8988T (cell line): ENCODE data around the gene NPTX1.

Experiments used
- DNase-seq: peaks from one replicate; pipeline ENCODE4 v3.0.0; 2011

Gene NPTX1

DNA sequence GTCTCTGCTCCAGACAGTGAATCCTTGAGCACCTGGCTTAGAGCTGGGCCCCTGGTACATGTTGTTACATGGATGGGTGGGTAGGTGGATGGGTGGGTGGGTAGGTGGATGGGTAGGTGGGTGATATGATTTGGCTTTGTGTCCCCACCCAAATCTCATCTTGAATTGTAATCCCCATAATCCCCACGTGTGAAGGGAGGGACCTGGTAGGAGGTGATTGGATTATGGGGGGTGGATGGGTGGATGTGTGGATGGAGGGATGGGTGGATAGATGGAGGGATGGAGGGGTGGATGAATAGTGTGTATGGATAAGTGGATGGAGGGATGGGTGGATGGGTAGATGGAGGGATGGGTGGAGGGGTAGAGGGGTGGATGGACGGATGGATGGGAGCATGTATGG, 26.6 kb upstream of the NPTX1 start:
- DNase-seq: no peak

DNA sequence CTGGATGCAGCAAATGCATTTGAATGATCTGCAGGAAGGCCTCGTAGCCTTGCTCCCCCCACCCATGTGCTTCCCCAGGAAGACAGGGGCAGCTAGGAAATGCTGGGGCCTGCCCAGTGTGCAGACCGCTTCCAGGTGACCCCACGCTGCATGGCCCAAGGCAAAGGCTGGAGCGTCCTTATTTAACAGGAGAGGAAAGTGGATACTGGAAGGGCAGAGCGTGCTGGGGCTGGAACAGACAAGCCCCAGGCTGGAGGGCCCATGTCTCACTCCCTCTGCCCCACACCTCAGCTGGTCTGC, 26.1 kb upstream of the NPTX1 start:
- no peak for DNase-seq

DNA sequence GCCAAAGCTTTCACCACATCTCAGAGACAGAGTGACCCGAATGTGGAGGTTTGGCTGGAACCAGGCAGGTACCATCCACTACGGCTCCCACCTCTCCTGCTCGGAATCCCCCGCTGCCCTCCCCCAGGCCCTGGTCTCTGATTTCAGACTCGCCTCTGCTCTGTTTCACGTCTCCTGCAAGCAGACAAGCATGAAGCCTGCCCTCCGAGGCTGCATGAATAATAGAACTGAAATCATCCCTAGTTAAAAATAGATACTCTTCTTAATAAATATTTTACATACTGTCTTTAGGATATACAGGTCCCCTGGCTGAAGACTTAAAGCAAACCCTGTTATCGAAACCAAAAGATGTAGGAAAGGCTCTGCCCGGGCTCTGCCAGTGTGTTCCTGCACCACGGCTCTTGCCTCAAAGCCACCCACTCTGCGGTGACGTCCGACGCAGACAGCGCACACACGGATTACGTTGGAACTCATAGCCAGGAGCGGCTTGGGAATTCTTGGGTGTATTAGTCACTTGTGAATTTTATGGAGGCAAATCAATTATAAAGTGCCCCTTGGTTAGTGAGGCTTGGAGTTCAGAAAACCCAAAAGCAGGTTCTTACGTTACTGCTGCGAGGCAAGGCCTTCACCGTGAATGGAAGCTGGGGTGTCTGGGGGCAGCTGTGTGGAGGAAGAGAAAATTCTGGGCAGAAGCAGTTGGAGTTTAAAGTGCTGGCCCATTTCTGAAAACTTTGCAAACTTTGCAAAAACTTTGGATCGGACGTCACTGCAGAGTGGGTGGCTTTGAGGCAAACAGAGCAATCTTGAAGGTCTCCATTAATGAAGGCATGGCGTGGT, 25.6 kb upstream of the NPTX1 start:
- no peak for DNase-seq

DNA sequence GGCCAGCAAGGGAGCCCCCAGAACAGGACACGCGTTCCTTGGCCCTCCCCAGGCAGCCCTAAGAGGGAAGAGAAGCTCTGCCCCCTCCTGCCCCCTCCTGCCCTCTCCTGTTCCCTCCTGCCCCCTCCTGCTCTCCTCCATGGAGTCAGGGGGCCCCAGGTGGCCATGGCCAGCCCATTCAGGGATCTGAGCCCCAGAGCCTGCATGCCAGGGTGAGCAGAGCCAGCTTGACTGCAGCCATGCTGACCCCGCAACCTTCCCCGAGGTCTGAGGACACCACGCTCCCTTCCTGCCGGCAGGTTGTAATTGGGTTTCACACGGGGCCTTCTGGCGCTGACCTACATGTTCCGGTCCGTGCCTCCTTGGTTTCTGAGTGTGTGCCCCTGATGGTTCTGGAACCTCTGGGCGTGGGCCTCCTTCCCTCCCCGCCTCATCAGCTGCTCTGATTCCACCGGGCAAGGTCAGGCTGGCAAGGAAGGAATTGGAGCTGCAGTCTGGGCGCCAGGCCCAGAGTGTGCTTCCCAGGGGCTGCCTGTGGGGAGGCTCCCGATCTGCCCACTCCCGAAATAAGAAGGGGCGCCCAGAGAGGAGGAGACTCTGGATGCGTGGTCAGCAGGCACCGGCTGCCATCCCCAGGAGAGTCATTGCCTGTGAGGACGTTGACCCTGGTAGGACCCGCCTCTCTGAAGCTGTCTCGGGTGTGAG, 23.7 kb upstream of the NPTX1 start:
- DNase-seq: no peak

DNA sequence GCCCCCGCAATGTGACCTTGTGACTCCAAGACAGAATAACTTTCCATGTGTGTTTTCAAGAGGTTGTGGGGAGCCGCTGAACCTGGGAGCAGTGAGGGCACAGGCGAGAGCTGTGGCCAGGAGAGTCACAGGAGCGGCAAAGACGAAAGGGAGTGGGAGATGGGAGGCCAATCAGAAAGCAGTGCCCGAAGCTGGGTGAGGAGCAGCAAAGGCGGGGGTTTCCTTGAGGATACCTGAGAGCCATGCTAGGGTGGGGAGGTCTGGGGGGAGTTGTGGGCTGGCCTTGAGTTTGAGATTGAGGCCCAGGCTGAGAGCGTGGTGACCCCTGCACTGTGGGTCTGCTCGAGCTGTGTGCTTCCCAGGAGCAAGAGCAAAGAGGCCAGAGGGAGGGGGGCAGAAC, 23.2 kb upstream of the NPTX1 start:
- DNase-seq: no peak

DNA sequence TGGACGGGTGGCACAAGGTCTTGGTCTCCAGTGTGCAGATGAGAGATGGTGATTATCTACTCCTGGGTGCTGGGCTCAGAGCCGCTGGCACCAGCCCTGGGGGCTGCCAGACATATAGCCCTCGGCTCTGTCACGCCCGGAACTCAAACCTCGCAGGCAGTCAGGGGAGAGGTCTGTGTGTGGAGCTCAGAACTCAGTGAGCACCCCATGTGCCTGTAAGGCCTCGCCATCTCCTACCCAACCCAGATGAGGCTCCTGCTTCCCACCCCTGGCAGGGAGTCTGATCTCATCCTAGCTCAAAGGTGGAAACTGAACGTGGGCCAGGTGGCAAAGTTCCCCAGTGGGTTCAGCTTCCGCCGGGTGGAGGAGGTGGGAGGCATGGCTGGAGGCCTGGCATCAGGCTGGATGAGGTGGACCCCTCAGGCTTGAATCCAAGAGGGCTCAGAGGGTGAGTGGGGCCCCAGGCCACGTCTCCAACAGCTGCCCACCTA, 22.6 kb upstream of the NPTX1 start:
- DNase-seq: no peak

DNA sequence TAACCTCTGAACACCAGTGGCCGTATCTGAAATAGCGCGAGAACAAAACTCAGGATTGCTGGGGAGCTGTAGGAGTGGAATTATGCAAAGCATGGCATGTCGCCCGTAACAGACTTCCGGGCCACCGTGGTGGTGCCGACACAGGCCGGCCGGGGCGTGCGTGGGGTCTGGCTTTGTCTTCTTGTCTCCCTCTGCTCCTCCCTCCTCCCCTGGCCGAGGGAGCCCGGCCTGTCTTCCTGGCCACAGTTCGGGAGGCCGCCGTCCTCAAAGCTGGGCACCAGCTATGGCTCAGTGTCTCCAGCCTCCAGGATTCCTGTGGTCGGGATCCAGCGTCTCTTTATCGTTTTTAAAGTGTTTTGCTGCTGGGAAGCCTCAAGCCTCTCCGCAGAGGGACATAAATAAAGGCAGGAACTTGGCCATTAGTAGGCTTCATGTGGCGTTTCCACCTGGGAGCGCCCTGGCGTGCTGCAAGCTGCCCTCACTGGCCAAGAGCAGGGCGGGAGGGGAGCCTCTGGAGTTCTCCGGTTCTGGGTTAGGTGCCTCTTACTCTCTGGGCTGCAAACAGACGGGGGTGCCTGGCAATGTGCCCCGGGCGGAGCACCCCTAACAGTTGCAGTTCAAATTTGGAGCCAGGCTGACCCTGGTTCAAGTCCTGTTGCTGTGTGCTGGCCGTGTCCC, 22.0 kb upstream of the NPTX1 start:
- DNase-seq: no peak

DNA sequence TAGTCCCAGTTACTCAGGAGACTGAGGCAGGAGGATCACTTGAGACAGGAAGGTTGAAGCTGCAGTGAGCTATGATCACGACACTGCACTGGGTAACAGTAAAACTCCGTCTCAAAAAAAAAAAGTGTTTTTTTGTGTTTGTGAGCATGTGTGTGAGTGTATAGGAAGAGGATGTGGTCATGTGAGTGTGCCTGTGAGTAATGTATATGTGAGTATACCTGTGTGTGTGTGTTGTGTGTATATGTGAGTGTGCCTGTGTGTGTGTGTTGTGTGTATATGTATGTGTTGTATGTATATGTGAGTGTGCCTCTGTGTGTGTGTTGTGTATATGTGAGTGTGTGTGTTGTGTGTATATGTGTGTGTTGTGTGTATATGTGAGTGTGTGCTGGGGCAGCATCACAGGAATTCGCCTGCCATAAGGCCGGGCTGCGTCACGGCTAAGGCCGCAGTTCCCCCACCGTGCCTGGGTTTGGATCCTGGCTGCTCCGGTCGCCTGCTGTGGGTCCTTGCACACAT, 21.4 kb upstream of the NPTX1 start:
- DNase-seq: no peak

DNA sequence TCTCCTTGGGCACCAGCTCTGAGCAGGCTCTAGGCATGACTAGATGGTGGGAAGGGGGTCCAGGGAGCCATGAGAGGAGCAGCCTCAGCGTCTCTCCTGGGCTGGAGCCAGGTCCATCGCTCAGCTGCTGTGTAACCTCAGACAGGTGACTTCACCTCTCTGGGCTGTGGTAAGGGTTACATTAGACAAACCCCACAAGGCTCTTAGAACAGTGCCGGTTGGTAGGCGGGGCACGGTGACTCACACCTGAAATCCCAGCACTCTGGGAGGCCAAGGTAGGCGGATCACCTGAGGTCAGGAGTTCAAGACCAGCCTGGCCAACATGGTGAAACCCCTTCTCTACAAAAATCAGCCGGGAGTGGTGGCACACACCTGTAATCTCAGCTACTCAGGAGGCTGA, 18.1 kb upstream of the NPTX1 start:
- no peak for DNase-seq

DNA sequence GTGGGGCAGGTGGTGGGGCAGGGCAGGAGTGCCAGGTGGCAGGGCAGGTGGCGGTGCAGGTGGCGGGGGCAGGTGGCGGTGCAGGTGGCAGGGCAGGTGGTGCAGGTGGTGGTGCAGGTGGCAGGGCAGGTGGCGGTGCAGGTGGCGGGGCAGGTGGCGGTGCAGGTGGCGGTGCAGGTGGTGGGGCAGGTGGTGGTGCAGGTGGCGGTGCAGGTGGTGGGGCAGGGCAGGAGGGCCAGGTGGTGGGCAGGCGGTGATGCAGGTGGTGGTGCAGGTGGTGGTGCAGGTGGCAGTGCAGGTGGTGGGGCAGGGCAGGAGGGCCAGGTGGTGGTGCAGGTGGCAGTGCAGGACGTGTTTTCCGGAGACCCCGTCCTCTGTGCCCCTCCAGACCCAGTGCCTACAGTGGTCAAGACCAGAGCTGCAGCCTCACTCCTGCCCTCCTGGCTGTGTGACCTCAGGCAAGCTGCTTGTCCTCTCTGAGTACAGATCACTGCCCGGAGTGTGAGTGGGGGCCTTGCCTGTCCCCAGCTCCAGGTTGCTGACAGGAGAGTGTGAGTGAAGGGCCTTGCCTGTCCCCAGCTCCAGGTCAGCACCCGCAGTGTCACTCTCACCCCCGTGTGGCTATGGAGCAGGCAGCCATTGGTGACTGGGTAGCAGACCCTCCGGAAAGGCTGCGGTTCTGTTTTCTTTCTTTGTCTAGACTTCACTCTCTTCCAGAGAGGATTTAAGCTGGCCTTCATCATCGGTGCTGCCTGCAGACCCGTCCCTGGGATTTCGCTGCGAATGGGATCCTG, 16.1 kb upstream of the NPTX1 start:
- no peak for DNase-seq

DNA sequence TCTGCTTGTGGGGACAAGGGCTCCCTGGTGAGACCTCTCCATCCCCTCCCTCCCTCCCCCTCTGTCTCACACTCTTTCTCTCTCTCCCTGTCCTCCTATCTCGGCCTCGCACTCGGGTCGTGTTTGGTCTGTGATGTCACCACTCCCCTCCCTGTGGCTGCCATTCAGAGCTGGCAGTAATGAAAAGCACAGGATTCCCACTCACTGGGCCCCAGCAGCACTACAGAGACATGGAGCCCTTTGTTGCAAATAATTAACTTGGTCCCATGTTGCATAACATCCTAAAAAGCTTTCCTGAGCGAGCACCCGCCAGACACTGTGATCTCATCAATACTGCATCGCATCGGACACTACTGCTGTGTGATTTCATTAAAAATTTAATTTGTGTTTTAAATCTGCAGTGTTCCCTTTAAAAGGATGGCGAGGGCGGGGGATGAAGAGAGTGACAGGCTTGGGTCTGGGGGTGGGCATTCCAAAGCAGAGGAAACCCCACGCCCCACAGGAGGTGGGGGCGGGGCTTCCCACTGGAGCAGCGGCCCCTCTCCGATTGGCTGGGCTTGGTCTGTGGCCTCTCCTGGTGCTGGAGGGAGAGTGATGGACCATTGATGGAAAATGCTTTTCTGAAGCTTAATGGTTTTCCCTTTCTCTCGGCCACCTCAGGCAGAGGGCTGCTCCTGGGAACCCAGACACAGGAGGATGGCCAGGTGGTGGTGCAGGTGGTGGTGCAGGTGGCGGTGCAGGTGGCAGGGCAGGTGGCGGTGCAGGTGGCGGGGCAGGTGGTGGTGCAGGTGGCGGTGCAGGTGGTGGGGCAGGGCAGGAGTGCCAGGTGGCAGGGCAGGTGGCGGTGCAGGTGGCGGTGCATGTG, 15.3 kb upstream of the NPTX1 start:
- no peak for DNase-seq

DNA sequence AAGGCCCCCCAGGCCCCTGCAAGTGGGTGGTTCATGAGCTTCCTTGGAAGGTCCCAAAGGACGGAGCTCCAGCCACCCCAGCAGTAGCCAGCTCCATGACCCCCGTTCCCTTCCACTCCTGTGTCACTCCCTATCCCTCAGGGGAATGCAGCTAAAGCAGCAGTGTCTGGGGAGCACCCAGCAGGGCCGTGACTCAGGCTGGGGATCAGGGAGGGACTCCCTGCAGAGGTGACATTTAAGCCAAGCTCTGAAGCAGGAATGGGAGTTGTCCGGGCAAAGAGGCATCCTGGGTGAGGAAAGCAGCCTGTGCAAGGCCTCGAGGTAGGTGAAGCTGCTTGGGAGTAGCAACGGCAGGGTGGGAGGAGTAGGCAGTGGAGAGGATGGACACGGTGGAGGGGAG, 11.1 kb upstream of the NPTX1 start:
- DNase-seq: no peak

DNA sequence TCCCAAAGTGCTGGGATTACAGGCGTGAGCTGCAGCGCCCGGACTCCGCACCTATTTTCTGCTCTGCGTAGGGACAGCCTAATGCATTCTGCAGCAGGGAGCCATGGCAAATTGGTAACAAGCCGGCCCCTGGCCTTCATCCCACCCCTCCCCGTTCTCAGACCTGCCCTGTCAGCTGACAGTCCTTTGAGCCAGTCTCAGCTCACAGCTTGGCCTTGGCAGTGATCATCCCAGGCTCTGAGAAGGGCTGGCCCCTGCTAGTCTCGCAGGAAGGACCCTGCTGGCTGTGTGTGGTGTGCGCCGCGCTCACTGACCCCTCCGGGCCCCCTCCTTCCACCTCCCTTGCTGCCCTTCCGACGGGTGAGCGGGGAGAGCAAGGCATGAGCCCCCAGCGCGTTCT, 10.3 kb upstream of the NPTX1 start:
- no peak for DNase-seq

DNA sequence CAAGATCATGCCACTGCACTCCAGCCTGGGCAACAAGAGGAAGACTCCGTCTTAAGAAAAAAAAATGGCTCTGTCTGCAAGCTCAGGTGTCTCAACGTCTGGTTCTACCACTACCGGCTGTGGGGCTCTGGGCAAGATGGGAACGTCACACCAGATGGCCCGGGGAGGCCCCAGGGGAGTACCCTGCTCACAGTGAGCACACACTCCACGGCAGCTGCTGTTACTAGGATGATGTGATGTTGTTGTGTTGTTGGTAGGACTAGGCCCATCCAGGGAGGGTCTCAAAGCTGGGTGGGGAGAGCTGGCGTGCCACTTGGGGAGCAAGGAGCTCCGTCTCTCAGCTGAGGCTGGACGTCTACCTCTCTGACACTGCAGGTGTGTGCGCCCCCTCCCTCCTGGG, 9.4 kb upstream of the NPTX1 start:
- DNase-seq: no peak

DNA sequence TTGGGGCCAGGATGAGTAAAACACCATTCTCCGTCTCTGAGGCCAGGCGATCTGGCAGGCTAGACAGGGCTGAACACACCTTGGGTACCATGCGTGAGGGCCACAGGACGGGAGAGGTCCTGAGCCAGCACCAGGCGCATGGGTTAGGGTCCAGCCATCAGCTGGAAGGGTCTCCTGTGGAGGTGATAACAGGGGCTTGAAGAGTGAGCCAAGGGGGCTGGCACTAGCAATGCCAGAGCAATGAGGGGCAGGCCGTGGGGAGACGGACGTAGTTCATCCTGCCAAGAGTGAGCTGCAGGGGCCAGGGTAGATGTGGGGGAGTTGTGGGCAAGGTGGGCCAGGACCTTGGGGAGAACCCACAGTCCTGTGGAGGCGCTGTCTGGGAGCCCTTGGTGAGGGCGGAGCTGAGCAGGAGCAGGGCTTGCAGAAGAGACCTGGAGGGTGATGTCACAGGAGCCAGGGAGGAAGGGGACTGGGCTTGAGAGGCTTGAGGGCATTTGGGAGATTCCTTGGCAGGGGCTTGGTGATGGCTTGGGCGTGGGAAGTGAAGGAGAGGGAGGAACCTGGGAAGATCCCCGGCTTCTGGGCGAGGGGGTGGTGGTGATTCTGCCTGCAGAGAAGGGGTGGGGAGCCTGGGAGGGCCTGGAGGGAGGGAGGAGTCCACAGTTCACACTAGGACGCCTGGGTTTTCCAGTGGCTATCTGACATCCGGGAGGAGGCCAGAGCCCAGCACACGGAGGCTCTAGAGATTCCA, 6.3 kb upstream of the NPTX1 start:
- DNase-seq: no peak

DNA sequence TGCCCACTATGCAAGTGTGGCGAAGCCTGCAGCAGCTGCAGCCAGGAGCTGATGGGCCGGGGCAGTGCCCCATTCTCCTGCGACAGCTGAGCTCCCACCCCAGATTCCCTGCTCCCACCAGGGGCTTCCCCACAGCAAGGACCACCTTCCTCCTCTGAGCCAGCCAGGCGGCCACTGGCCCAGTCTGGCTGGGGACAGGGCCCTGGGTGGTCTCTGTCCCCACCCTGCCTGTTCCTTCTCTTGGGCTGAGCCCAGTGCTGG, 5.6 kb upstream of the NPTX1 start:
- no peak for DNase-seq

DNA sequence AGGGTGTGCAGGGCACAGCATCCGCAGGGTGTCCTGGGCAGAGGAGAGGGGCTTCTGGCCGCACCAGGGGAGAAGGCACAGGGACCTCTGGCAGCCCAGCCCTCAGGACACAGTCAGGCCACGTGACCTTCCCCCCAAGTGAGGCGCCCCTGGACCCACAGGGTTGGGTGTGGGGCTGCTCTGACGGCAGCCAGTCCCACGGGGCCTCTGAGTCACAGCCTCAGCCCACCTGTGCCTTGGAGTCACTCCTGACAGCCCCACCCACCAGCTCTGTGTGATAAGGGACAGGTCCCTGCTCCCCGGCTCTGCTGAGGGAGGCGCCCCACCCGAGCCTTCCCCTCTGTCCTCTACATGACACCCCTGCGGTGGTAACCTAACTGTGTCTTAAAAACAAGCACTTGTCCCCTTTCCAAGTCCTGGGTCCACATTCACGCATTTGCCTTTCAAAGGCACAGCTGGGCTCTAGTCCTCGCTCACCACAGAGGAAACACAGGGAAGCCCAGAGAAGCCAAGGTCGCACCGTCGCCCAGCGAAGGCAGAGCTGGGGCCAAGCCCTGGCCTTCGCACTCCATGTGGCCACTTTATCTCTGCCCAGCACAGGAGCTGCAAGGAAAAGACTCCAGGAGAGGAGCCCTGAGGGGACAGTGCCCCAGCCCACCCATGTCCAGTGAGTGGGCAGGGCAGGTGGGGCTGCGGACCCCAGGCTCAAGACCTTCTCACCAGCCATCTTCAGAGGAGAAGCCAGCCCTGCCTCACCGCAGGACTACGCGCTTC, 5.1 kb upstream of the NPTX1 start:
- DNase-seq: no peak

DNA sequence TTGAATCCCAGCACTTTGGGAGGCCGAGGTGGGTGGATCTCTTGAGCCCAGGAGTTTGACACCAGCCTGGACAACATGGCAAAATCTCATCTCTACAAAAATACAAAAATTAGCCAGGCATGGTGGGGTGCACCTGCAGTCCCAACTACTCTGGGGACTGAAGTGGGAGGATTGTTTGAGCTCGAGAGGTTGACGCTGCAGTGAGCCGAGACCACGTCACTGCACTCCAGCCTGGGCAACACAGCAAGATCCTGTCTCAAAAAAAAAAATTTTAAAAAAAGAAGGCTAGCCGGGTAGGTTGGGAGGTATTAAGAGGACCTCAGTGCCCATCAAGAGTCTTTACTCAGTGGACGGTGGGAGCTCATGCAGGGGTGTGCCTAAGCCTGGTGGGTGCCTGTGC, 3.8 kb upstream of the NPTX1 start:
- DNase-seq: no peak

DNA sequence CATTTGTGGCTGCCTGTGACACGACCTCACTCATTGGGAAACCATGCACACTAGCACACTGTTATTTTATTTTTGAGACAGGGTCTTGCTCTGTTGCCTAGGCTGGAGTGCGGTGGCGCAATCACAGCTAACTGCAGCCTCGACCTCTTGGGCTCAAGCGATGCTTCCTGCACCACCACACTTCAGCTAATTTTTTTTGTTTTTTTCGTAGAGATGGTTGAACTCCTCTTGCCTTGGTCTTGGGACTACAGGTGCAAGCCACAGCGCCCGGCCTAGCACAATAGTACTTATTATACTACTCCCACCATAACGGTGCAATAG, 2.8 kb upstream of the NPTX1 start:
- DNase-seq: no peak

DNA sequence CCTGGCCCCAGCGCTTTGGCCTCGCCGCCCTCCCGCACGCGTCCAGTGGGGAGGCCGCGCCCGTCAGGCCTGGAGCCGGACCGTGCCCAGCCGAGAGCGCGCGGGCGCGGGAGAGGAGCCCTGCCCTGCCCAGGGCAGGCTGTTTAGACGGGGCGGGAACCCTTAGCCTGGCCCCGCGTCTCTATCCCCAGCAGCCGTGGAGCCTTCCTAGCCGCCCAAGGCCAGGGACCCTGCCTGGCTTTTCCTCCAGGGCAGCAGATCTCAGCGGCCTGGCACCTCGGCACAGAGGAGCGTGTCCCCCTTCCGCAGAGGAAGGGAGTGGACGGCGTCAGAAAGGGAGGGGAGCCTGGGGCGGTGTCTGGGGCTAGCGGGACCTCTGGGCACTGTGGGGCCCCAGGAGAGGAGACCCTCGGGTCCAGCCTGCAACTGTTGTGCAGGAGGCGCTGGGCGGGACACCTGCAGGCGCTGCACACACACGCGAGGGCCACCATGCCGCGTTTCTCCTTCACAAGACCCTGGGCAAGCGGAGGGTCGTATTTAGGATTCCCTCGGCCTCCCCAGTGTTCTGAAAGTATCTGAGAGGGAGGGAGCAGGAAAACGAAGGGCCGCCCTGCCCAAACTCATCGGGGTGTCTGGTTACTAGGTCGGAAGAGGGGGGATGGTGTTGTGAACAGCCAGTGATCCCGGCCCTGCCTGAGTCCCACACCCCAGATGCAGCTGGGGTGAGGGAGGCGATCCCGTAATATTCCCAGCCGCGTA, 2.3 kb upstream of the NPTX1 start:
- no peak for DNase-seq
